Transverse colon (tissue), 4 donors: ENCODE results near the gene BRD3. TPM values are rescaled to one million over a fixed set of nuclear protein-coding genes. Genes with fewer than 3 reads are reported as not detected.

Experiments used
- DNase-seq: peaks from one replicate; pipeline ENCODE4 v3.0.0-alpha.2; 2019
- H3K27ac ChIP-seq, 4 donors: fragments of 200-600 bp; sonication (generic); 2 replicates each; pipeline ENCODE4 v1.5.1; 2016 to 2018; ENCODE audit warnings: inconsistent platforms in 4 of 4
- H3K27me3 ChIP-seq: fragments of 200-600 bp; sonication (generic); 2 replicates; pipeline ENCODE4 v1.5.1; 2017; ENCODE audit warnings: inconsistent platforms
- H3K36me3 ChIP-seq, 4 donors: fragments of 200-600 bp; sonication (generic); 2 replicates each; pipeline ENCODE4 v1.5.1; 2017 to 2019; ENCODE audit warnings: inconsistent platforms in 4 of 4
- H3K4me1 ChIP-seq, 4 donors: fragments of 200-600 bp; sonication (generic); 2 replicates each; pipeline ENCODE4 v1.5.1; 2017 to 2020; ENCODE audit warnings: inconsistent platforms in 4 of 4
- H3K4me3 ChIP-seq, 4 donors: fragments of 200-600 bp; sonication (generic); 1 replicate in 1 of 4; 2 replicates in 3 of 4; pipeline versions ENCODE4 v1.5.1 to v1.6.1; 2017 to 2019; ENCODE audit warnings: inconsistent platforms in 4 of 4
- H3K9me3 ChIP-seq, 2 donors: fragments of 200-600 bp; sonication (generic); 2 replicates each; pipeline ENCODE4 v1.5.1; 2017 to 2019; ENCODE audit warnings: inconsistent platforms in 2 of 2
- CTCF ChIP-seq, 5 experiments: fragments of 200-600 bp in 3 of 5; fragments of 450-650 bp in 2 of 5; sonication (generic) in 3 of 5; IDR thresholded peaks; 1 replicate in 2 of 5; 2 replicates in 3 of 5; pipeline ENCODE4 v1.5.1; 2016 to 2017; ENCODE audit warnings: antibody characterized with exemption in 5 of 5, inconsistent platforms in 3 of 5, mild to moderate bottlenecking in 2 of 5, moderate library complexity in 1 of 5
- EP300 ChIP-seq: sonication (generic); formaldehyde crosslinking; IDR thresholded peaks from one replicate; pipeline ENCODE4 v1.6.1; 2017; ENCODE audit warnings: antibody characterized with exemption, low read depth
- POLR2A ChIP-seq: fragments of 450-650 bp; IDR thresholded peaks from one replicate; pipeline ENCODE4 v1.6.1; 2016; ENCODE audit warnings: antibody characterized with exemption, mild to moderate bottlenecking, moderate library complexity
- POLR2AphosphoS5 ChIP-seq, 3 donors: sonication (generic); formaldehyde crosslinking; IDR thresholded peaks; one replicate each; pipeline ENCODE4 v1.6.1; 2016; ENCODE audit warnings: antibody characterized with exemption in 3 of 3
- WGBS, 2 donors: methylation state at CpG; one replicate each; pipeline ENCODE4 v1.1.5; 2018; ENCODE audit warnings: low coverage in 1 of 2; 5-methylcytosine and 5-hydroxymethylcytosine counted together
- in situ Hi-C, 4 donors: fragments of 200-750 bp; cut with MboI; loops; one replicate each; pipeline versions ENCODE4 v1.15.0 to v1.15.1; 2017; ENCODE audit warnings: low sequenced_read_pairs in 3 of 4, low pct_ligation_motif_present in 1 of 4, low pct_unique_long_range_greater_than_20kb in 1 of 4
- intact Hi-C: fragments of 100-400 bp; cut with DNase I; formaldehyde crosslinking; loops from one replicate; pipeline ENCODE4 v1.15.1; 2023; ENCODE audit warnings: low total_unique reads
- total RNA-seq, 4 donors: library from RNA; depleted of rRNA; stranded (reverse); fragments of >200 nt; gene quantifications; one replicate each; pipeline ENCODE4 v1.1.0, GENCODE V29; 2016

The BRD3 gene
- total RNA-seq, 4 donors from 2014 or later, result 14.5 to 21.3 (median 17.2) TPM

GRCh38 chr9:134066526-134066912 is 1.3 kb downstream of the BRD3 start:
- peaks cover 20% of the 10 kb centered on the region for H3K27me3 ChIP-seq
- TF ChIP-seq POLR2A, result no peak
- no peak for TF ChIP-seq POLR2AphosphoS5 (IDR thresholded peaks at IDR 0.05)
- TF ChIP-seq EP300, result no peak
- peak overlapping the region; percentile 75 to 93 (median 77) for H3K4me3 ChIP-seq
- in situ Hi-C loops, result no loop called here
- intact Hi-C loops, result loop anchor here (5.0 kb wide), 1 partner anchor 96 kb away; the partner anchor contains the start of gene RNU6ATAC
- H3K36me3 ChIP-seq, result no peaks in the 10 kb centered on the region
- H3K4me1 ChIP-seq, result peaks cover 12 to 38% (median 27%) of the 10 kb centered on the region in 4 donors
- peak overlapping the region; percentile 81 to 100 (median 86) for H3K27ac ChIP-seq
- H3K9me3 ChIP-seq, result no peaks in the 10 kb centered on the region
- no peak for DNase-seq
- 2 to 9% methylated on average over 3 to 9 of the region's 9 CpGs for WGBS, 2 donors

- H3K4me3 ChIP-seq, result peak overlapping the region; percentile 17 to 93 (median 76)
- intact Hi-C loops (loop anchor here (5.0 kb wide), 1 partner anchor 96 kb away; the partner anchor contains the start of gene RNU6ATAC), in situ Hi-C loops (no loop called here)
- H3K27me3 ChIP-seq, result peaks cover 14% of the 10 kb centered on the region
- peaks cover 17 to 45% (median 31%) of the 10 kb centered on the region in 4 donors for H3K4me1 ChIP-seq
- peak; percentile 60 for DNase-seq
- no peaks in the 10 kb centered on the region for H3K36me3 ChIP-seq
- WGBS, 2 donors, result 16% methylated on average over 22 of the region's 28 CpGs; no CpG with 5 or more reads in 1 of the 2 donors
- peak overlapping the region; percentile 81 to 100 (median 86) for H3K27ac ChIP-seq
- TF ChIP-seq POLR2AphosphoS5 (IDR thresholded peaks at IDR 0.05) (peak in 2 of 3 donors; percentile 14 to 55), EP300 (no peak), CTCF (IDR thresholded peaks at IDR 0.05) (no peak), POLR2A (peak; percentile 35)
- no peaks in the 10 kb centered on the region for H3K9me3 ChIP-seq
These were observed 2.0 kb downstream of the BRD3 start for GRCh38 chr9:134065612-134066419.

GRCh38 chr9:134064711-134065110 is 3.1 kb downstream of the BRD3 start:
- Histone ChIP-seq H3K9me3 (no peaks in the 10 kb centered on the region), H3K4me1 (peaks cover 17 to 54% (median 33%) of the 10 kb centered on the region in 4 donors), H3K36me3 (no peaks in the 10 kb centered on the region), H3K27ac (no peak overlapping the region), H3K4me3 (no peak overlapping the region), H3K27me3 (peaks cover 4% of the 10 kb centered on the region)
- intact Hi-C loops, result loop anchor here (5.0 kb wide), 1 partner anchor 98 kb away; the partner anchor contains the start of gene RNU6ATAC
- WGBS, 2 donors, result 80 to 88% methylated on average over 1 to 7 of the region's 7 CpGs
- TF ChIP-seq CTCF (IDR thresholded peaks at IDR 0.05), result no peak
- no peak for TF ChIP-seq POLR2AphosphoS5 (IDR thresholded peaks at IDR 0.05)
- TF ChIP-seq EP300, result no peak
- TF ChIP-seq POLR2A, result no peak
- DNase-seq, result no peak
- in situ Hi-C loops, result no loop called here

GRCh38 chr9:134063571-134064450 is 4.0 kb downstream of the BRD3 start:
- Histone ChIP-seq H3K9me3 (no peaks in the 10 kb centered on the region), H3K4me3 (no peak overlapping the region), H3K27ac (no peak overlapping the region), H3K36me3 (no peaks in the 10 kb centered on the region), H3K4me1 (peaks cover 17 to 58% (median 40%) of the 10 kb centered on the region in 4 donors), H3K27me3 (no peaks in the 10 kb centered on the region)
- WGBS, 2 donors, result 91 to 95% methylated on average over 5 to 29 of the region's 29 CpGs
- TF ChIP-seq CTCF (IDR thresholded peaks at IDR 0.05), result no peak
- no peak for TF ChIP-seq EP300
- TF ChIP-seq POLR2A, result no peak
- no peak for TF ChIP-seq POLR2AphosphoS5 (IDR thresholded peaks at IDR 0.05)
- intact Hi-C loops, result no loop called here
- DNase-seq, result no peak
- in situ Hi-C loops, result no loop called here
